Measurements from ENCODE around the gene FHIT.

DNA sequence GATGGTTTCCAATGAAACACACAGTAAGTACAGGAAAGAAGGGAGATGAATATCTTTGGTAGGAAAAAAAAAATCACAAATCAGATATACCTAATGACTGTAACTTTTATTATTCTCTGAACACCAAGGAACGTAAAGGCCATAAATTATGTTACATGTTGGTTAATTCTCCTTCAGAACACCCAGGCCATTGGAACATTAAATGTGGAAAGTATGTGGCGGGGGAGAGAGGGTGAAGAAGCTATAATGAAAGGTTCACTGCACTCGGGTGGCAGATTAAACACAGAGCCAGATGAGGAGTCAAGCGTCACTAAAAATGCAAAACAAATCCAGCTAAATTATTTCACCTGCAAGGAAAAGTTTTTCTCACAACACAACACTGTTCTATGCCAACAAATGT, 193.8 kb downstream of the FHIT start:
- TF ChIP-seq POLR2A (IDR thresholded peaks at IDR 0.05; ENCODE audit: low read depth, low read length), result no peak
- TF ChIP-seq CHD1 (IDR thresholded peaks at IDR 0.05; ENCODE audit: low read depth, low read length), result no peak
- no peak for TF ChIP-seq RAD21 (IDR thresholded peaks at IDR 0.05; ENCODE audit: low read length)
- TF ChIP-seq, protein P1, sequence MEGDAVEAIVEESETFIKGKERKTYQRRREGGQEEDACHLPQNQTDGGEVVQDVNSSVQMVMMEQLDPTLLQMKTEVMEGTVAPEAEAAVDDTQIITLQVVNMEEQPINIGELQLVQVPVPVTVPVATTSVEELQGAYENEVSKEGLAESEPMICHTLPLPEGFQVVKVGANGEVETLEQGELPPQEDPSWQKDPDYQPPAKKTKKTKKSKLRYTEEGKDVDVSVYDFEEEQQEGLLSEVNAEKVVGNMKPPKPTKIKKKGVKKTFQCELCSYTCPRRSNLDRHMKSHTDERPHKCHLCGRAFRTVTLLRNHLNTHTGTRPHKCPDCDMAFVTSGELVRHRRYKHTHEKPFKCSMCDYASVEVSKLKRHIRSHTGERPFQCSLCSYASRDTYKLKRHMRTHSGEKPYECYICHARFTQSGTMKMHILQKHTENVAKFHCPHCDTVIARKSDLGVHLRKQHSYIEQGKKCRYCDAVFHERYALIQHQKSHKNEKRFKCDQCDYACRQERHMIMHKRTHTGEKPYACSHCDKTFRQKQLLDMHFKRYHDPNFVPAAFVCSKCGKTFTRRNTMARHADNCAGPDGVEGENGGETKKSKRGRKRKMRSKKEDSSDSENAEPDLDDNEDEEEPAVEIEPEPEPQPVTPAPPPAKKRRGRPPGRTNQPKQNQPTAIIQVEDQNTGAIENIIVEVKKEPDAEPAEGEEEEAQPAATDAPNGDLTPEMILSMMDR (conservative IDR thresholded peaks at IDR 0.05; ENCODE audit: low read depth, low read length), result no peak
- TF ChIP-seq CEBPB (IDR thresholded peaks at IDR 0.05; ENCODE audit: low read depth, low read length), result no peak
- no peak for TF ChIP-seq MXI1 (IDR thresholded peaks at IDR 0.05; ENCODE audit: borderline replicate concordance, low read depth, low read length)
- TF ChIP-seq MAZ (IDR thresholded peaks at IDR 0.05; ENCODE audit: borderline replicate concordance, low read depth, low read length), result no peak
- TF ChIP-seq BHLHE40 (IDR thresholded peaks at IDR 0.05; ENCODE audit: low read depth, low read length), result no peak
